ENCODE data around the gene PSMD12.

DNA sequence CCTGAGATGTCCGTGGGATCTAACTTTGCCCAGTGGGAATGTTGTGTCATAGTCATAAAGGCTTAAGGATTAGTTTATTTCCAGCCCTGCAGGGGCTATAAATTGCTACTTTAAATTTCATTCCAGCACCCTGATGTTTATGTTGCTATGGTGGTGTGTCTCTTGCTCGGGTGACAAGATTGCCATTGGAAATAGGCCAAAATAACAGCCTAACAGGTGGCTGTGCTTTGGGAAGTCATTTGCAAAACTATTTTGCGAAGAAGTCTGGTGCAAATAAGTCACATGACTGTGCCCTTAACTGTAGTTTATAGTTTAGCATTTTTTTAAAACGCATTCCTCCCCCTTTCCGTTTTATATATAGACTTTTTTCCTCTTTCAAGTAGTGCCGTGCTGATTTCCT is 33.8 kb upstream of the PSMD12 start:
- TF ChIP-seq, protein P1, sequence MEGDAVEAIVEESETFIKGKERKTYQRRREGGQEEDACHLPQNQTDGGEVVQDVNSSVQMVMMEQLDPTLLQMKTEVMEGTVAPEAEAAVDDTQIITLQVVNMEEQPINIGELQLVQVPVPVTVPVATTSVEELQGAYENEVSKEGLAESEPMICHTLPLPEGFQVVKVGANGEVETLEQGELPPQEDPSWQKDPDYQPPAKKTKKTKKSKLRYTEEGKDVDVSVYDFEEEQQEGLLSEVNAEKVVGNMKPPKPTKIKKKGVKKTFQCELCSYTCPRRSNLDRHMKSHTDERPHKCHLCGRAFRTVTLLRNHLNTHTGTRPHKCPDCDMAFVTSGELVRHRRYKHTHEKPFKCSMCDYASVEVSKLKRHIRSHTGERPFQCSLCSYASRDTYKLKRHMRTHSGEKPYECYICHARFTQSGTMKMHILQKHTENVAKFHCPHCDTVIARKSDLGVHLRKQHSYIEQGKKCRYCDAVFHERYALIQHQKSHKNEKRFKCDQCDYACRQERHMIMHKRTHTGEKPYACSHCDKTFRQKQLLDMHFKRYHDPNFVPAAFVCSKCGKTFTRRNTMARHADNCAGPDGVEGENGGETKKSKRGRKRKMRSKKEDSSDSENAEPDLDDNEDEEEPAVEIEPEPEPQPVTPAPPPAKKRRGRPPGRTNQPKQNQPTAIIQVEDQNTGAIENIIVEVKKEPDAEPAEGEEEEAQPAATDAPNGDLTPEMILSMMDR (IDR thresholded peaks at IDR 0.05), result no peak
- no peak for TF ChIP-seq ZFX (IDR thresholded peaks at IDR 0.05; ENCODE audit: borderline replicate concordance)

Measured in 22Rv1 (cell line).